Stomach (tissue), 9 donors: ENCODE measurements around the gene EPO. TPM values are rescaled to one million over a fixed set of nuclear protein-coding genes. Genes with fewer than 3 reads are reported as not detected.

Experiments used
- DNase-seq, 2 donors: peaks; one replicate each; pipeline versions ENCODE4 v3.0.0 to v3.0.0-alpha.2; 2013 to 2019
- H3K27ac ChIP-seq, 5 donors: fragments of 200-600 bp in 4 of 5; sonication (generic) in 4 of 5; one replicate each; pipeline ENCODE4 v1.5.1; 2013 to 2019; ENCODE audit warnings: mild to moderate bottlenecking in 1 of 5, moderate library complexity in 1 of 5
- H3K27me3 ChIP-seq, 3 donors: fragments of 200-600 bp; sonication (generic); one replicate each; pipeline ENCODE4 v1.5.1; 2017 to 2019; ENCODE audit warnings: mixed run types in 1 of 3
- H3K36me3 ChIP-seq, 4 donors: fragments of 200-600 bp; sonication (generic); 1 replicate in 3 of 4; 2 replicates in 1 of 4; pipeline ENCODE4 v1.5.1; 2016 to 2019
- H3K4me1 ChIP-seq, 4 donors: fragments of 200-600 bp; sonication (generic); one replicate each; pipeline ENCODE4 v1.5.1; 2016 to 2019
- H3K4me3 ChIP-seq, 4 donors: fragments of 200-600 bp; sonication (generic) in 3 of 4; one replicate each; pipeline ENCODE4 v1.5.1; 2016 to 2019; ENCODE audit warnings: mild to moderate bottlenecking in 1 of 4
- H3K9me3 ChIP-seq, 4 donors: fragments of 200-600 bp; sonication (generic); one replicate each; pipeline ENCODE4 v1.5.1; 2016 to 2019
- EP300 ChIP-seq: sonication (generic); formaldehyde crosslinking; IDR thresholded peaks from one replicate; pipeline ENCODE4 v1.6.1; 2017; ENCODE audit warnings: antibody characterized with exemption
- POLR2A ChIP-seq, 4 donors: fragments of 450-650 bp; IDR thresholded peaks; one replicate each; pipeline ENCODE4 v1.6.1; 2016; ENCODE audit warnings: antibody characterized with exemption in 4 of 4, control low read depth in 2 of 4, mild to moderate bottlenecking in 1 of 4, moderate library complexity in 1 of 4
- POLR2AphosphoS5 ChIP-seq, 3 donors: sonication (generic); formaldehyde crosslinking; IDR thresholded peaks; one replicate each; pipeline ENCODE4 v1.6.1; 2016; ENCODE audit warnings: antibody characterized with exemption in 3 of 3
- WGBS, 5 donors: extraction: QIAGEN DNeasy Blood & Tissue Kit in 3 of 5; methylation state at CpG; one replicate each; pipeline versions ENCODE4 v1.1.5 to v1.1.7; 2013 to 2018; 5-methylcytosine and 5-hydroxymethylcytosine counted together
- intact Hi-C: fragments of 100-400 bp; cut with DNase I; formaldehyde crosslinking; loops from one replicate; pipeline ENCODE4 v1.15.1; 2023; ENCODE audit warnings: low total_unique reads
- polyA plus RNA-seq, 3 donors: library from polyadenylated mRNA; stranded (reverse); fragments of 200-250 nt; gene quantifications; one replicate each; pipeline ENCODE4 v1.2.3, GENCODE V29; 2013
- total RNA-seq, 5 donors: library from RNA; depleted of rRNA; stranded (reverse); fragments of >200 nt; gene quantifications; one replicate each; pipeline versions ENCODE4 v1.1.0 to v1.2.3, GENCODE V29; 2014 to 2016
- TF ChIP-seq, protein P1 (sequence below), 7 experiments: fragments of 450-650 bp in 4 of 7; fragments of 200-600 bp in 3 of 7; sonication (generic) in 3 of 7; IDR thresholded peaks; one replicate each; pipeline ENCODE4 v1.5.1; 2016 to 2019; ENCODE audit warnings: antibody characterized with exemption in 7 of 7, control low read depth in 2 of 7, mild to moderate bottlenecking in 1 of 7
- donor health status: healthy with polysubstance abuse.
- donor health status: Bipolar disorder and iron deficiency.
- donor health status: healthy.

Gene EPO
- total and polyA plus RNA-seq, 8 donors, result not detected

DNA sequence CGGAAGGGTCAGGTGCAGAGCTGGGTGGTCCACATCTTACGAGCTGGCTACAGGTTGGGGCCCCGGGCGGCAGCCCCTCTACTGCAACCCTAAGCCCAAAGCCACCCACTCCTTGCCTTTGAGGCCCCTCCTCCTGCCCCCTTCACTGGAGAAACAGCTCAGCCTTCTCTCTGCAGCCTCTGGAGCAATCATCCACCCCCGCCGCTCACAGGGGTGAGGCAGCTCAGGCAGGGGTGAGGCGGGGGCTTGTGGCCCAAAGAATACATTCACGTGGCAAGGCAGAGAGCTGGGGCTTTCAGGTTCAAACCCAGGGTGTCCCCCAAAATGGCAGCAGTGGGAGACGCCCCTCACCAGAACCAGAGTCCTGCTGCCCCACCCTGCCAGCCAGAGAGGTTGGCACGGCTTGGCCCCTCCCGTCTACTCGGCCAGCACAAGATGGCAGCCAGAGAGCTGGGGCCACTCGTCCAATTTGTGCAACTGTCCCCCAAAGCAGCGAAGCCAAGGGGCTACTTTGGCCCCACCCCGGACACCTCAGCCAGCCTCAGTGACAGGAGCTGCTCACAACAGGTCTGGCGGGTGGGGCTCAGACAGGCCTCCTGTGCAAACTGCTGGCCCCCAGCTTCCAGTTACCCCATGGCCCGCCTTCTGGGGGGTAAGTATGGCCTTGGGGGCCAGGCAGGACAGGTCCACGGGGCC lies 39.5 kb upstream of the EPO start:
- H3K27me3 ChIP-seq, result no peaks in the 10 kb centered on the region
- TF ChIP-seq, protein P1, sequence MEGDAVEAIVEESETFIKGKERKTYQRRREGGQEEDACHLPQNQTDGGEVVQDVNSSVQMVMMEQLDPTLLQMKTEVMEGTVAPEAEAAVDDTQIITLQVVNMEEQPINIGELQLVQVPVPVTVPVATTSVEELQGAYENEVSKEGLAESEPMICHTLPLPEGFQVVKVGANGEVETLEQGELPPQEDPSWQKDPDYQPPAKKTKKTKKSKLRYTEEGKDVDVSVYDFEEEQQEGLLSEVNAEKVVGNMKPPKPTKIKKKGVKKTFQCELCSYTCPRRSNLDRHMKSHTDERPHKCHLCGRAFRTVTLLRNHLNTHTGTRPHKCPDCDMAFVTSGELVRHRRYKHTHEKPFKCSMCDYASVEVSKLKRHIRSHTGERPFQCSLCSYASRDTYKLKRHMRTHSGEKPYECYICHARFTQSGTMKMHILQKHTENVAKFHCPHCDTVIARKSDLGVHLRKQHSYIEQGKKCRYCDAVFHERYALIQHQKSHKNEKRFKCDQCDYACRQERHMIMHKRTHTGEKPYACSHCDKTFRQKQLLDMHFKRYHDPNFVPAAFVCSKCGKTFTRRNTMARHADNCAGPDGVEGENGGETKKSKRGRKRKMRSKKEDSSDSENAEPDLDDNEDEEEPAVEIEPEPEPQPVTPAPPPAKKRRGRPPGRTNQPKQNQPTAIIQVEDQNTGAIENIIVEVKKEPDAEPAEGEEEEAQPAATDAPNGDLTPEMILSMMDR (IDR thresholded peaks at IDR 0.05), result no peak
- peaks cover 9 to 51% (median 36%) of the 10 kb centered on the region in 4 donors for H3K4me1 ChIP-seq
- WGBS, 5 donors, result 79 to 83% (median 81%) methylated on average over 18 of the region's 18 CpGs
- H3K27ac ChIP-seq, result peak overlapping the region in 4 of 5 donors; percentile 49 to 75 (median 68)
- intact Hi-C loops, result no loop called here
- peaks cover 72 to 95% (median 92%) of the 10 kb centered on the region in 4 donors for H3K36me3 ChIP-seq
- no peaks in the 10 kb centered on the region for H3K9me3 ChIP-seq
- DNase-seq, result peak in 1 of 2 donors; percentile 30
- H3K4me3 ChIP-seq, result no peak overlapping the region

DNA sequence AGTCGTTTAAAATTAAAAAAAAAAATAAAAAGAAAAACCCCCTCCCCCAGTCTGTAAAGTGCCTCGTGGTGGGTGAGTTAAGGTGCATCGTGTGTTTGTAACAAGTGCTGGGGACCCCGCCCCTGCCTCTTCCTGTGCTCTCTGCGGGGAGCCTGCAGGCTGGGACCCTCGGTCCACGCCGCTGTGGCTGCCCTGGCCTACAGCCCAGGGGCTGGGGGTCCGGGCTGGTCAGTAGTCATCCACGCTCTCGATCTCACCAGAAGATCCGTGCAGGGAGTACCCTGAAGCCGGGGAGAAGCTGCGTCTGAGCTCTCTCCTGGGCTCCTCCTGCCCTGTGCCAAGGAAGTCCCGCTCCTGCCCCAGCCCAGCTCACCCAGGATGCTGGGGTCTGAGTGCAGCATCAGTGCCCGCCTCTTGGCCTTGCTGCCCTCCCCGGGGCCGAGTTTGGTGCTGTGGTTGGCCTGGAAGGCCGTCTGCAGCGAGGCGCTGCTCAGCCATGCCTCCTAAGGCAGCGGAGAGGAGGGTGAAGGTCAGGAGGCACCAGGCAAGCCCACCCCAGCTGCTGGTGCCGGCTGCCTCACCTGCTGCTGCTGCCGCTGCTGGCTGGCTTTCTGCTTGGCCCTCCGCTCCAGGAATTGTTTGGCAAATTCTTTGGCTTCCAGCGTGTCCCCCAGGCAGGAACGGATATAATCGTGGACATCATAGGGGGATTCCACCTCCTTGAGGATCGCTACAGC lies 38.6 kb upstream of the EPO start:
- Histone ChIP-seq H3K4me1 (peaks cover 5 to 43% (median 28%) of the 10 kb centered on the region in 4 donors), H3K27ac (peak overlapping the region in 2 of 5 donors; percentile 19 to 67), H3K27me3 (no peaks in the 10 kb centered on the region), H3K36me3 (peaks cover 79 to 100% (median 98%) of the 10 kb centered on the region in 4 donors), H3K9me3 (no peaks in the 10 kb centered on the region), H3K4me3 (no peak overlapping the region)
- intact Hi-C loops, result no loop called here
- TF ChIP-seq POLR2A (IDR thresholded peaks at IDR 0.05) (no peak), EP300 (no peak), POLR2AphosphoS5 (IDR thresholded peaks at IDR 0.05) (no peak)
- TF ChIP-seq, protein P1 (IDR thresholded peaks at IDR 0.05), result no peak
- DNase-seq, result peak in 1 of 2 donors; percentile 21
- 74 to 82% (median 80%) methylated on average over 17 to 29 of the region's 29 CpGs for WGBS, 5 donors

DNA sequence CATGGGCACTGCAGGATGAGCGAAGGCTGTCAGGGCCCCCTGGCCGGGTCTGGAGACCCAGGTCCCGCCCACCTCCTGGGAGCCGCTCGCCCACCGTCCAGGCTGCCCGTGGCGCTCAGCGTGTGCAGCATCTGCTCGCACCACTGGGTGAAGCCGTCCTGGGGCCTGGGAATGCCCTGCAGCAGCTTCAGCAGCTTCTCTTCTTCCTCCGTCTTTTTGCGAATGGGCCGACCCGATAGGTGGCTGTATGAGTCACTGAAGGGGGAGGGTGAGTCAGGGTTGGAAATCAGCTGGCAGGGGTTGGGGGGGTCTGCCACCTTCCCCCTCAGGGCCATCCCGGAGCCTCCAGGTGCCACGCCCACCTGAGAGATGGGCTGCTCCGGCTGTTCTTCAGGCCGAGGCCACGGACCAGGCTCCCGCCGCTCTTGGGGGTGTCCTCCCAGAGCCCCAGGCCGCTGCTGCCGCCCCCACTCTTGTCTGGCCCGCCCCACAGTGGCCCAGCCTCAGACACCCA lies 38.0 kb upstream of the EPO start:
- Histone ChIP-seq H3K4me3 (no peak overlapping the region), H3K27ac (peak overlapping the region in 1 of 5 donors; percentile 19), H3K27me3 (no peaks in the 10 kb centered on the region), H3K9me3 (no peaks in the 10 kb centered on the region), H3K36me3 (peaks cover 79 to 100% (median 98%) of the 10 kb centered on the region in 4 donors), H3K4me1 (peaks cover 5 to 37% (median 27%) of the 10 kb centered on the region in 4 donors)
- no peak for DNase-seq
- TF ChIP-seq, protein P1 (IDR thresholded peaks at IDR 0.05), result no peak
- no peak for TF ChIP-seq POLR2AphosphoS5 (IDR thresholded peaks at IDR 0.05)
- TF ChIP-seq EP300, result no peak
- no peak for TF ChIP-seq POLR2A (IDR thresholded peaks at IDR 0.05)
- intact Hi-C loops, result no loop called here
- WGBS, 5 donors, result 66 to 81% (median 75%) methylated on average over 8 to 25 of the region's 25 CpGs

DNA sequence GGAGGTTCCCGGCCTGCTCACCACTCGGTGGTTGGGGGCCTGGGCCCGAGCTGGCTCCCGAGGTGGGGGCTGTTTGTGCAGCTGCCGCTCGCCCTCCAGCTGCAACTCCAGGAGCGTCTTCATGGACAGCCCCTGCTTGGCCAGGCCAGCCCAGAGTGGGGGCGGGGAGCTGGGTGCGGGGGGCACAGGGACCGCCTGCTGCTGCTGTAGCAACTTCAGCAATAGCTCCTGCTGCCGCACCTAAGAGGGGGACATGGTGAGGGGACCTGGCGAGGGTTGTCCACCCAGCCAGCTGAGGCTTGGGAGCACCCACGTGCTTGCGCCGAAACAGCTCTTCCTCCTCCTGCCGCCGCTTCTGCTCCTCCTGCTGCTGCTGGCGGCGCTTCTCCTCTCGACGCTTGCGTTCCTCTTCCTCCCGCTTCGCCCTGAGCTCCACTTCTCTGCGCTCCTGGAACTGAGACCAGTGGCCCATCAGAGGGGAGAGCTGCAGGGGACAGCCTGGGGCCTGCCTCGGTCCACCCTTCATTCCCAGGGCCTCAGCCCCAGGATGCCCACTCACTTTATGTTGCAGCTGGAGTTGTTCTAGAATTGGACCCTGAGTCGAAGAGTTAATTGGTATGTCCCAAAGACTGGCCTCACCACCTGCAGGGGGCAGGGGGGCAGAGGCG lies 37.1 kb upstream of the EPO start:
- TF ChIP-seq, protein P1 (IDR thresholded peaks at IDR 0.05), result no peak
- no peak for TF ChIP-seq POLR2A (IDR thresholded peaks at IDR 0.05)
- no peak for TF ChIP-seq POLR2AphosphoS5 (IDR thresholded peaks at IDR 0.05)
- no peak for TF ChIP-seq EP300
- Histone ChIP-seq H3K4me3 (no peak overlapping the region), H3K36me3 (peaks cover 79 to 100% (median 98%) of the 10 kb centered on the region in 4 donors), H3K9me3 (no peaks in the 10 kb centered on the region), H3K27me3 (no peaks in the 10 kb centered on the region), H3K27ac (no peak overlapping the region), H3K4me1 (peaks cover 5 to 34% (median 27%) of the 10 kb centered on the region in 4 donors)
- intact Hi-C loops, result no loop called here
- WGBS, 5 donors, result 85 to 87% (median 86%) methylated on average over 20 to 28 of the region's 28 CpGs
- DNase-seq, result peak in 1 of 2 donors; percentile 17
